ENCODE measurements around the gene SGPL1.
A peak's percentile ranks its signal among the peaks of the same experiment; 100 is the strongest.

Gene SGPL1

DNA sequence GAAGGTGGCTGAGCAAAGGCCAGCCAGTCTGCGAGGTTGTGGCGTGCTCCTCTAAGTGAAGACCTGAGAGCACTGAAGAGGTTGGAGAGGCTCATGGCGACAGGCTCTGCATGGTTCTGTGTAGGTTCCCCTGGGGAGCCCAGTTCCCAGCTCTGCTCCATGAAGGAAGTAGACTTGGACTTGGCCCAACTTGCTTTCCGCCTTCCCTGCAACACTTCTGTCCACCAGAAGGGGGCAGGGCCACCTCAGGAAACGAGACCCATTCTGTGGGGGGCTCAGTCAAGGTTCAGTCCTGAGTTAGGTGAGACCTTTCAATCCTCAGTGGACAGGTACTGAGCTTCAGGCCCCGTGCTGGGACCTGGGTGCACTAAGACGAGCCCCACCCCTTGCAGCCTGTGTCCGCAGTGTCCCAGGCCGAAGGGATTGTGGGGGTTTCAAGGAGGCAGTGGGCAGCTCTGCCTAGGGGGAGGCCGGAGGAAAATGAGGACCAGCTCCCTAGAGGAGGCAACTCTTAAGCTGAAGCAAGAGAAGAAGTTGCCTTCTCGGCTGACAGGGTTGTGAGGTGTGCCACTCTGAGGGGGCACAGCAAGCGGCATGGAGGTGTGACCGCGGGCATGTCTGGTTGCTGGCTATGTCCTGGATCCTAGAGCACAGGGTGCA is 87.6 kb downstream of the SGPL1 start:
- Mint-ChIP-seq H3K4me3 (no peak overlapping the region), H3K9me3 (no peaks in the 10 kb centered on the region), H3K36me3 (ENCODE audit: low read depth) (no peaks in the 10 kb centered on the region), H3K27ac (no peak overlapping the region), H3K4me1 (no peaks in the 10 kb centered on the region), H3K27me3 (no peaks in the 10 kb centered on the region)
- peak; percentile 43 for DNase-seq
- no peak for ATAC-seq

DNA sequence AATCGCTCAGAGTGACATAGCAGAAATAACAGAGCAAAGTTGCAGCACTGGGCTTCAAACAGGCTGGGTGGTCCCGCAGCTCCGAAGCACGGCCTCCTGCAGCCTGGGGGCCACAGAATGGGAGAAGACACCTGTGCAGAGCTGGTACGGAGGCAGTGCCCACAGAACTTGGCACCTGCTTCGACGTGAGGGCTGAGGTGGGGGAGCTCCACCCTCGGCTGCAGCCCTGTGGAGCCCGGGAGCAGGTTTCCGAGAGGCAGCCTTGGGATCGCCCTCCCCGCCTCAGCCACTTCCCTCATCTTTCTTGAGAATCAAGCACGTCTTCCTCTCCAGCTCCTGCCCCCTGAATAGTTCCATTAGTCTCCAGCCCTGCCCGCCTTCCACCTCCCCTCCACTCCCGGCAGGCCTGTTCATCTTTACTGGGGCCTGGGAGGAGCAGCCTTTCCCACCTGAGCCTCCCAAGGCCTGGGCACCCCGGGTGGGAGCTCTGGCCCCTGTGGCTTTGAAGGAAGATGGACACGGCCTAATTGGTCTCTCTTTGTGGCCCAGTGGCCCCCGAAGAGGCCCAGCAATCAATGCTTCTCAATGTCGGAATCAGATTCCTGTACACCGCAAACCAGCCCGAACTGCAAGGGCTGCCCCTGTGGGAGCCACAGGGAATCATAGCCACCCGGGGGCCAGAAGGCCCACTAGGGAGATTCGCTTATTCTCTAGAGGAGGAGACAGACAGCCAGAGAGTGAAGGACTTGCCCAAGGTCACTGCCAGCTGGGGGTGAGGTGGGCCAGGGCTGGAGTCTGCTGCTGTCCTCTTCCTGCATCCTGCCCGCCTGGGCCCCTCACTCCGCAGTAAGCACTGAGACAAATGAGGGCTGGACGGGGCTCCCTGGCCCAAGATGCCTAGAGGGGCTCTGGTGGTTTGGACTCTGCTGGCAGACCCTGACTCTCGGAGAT is 89.6 kb downstream of the SGPL1 start:
- Mint-ChIP-seq H3K9me3 (no peaks in the 10 kb centered on the region), H3K27ac (no peak overlapping the region), H3K36me3 (ENCODE audit: low read depth) (no peaks in the 10 kb centered on the region), H3K4me1 (no peaks in the 10 kb centered on the region), H3K4me3 (no peak overlapping the region), H3K27me3 (no peaks in the 10 kb centered on the region)
- ATAC-seq (no peak), DNase-seq (no peak)

DNA sequence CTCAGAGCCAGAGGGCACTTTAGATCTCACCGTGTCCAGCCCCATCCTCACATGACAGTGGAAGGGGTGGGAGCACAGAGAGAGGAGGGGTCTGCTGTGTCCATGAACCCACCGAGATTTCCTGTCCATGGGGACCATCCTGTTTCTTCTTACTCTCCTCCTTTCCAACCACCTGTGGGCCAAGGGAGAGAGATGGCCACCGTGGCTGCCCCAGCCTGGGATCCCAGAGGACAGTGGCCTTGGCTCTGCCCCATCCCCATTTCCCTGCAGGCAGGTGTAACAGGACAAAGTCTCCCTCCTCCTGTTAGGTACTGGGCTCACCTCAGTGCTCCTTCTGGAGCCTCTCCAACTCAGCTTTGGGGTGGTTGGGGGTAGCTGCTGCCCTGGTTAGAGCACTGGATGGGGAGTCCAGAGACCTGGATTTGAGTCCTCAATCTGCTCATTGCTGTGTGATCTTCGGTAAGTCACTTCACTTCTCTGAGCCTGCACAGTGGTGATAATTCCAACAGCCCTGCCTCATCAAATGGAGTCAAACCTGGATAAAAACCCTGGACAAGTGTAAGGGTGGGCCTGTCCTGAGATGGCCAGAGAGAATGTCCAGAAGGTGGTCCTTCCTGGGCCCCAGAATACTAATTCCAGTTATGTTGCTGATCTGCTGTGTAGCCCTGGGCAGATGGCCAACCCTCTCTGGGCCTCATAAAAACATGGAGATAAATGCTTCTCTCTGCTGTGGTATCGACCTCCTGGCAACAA is 90.5 kb downstream of the SGPL1 start:
- Mint-ChIP-seq H3K4me1 (no peaks in the 10 kb centered on the region), H3K4me3 (no peak overlapping the region), H3K27ac (no peak overlapping the region), H3K36me3 (ENCODE audit: low read depth) (no peaks in the 10 kb centered on the region), H3K27me3 (no peaks in the 10 kb centered on the region), H3K9me3 (no peaks in the 10 kb centered on the region)
- DNase-seq (no peak), ATAC-seq (no peak)

DNA sequence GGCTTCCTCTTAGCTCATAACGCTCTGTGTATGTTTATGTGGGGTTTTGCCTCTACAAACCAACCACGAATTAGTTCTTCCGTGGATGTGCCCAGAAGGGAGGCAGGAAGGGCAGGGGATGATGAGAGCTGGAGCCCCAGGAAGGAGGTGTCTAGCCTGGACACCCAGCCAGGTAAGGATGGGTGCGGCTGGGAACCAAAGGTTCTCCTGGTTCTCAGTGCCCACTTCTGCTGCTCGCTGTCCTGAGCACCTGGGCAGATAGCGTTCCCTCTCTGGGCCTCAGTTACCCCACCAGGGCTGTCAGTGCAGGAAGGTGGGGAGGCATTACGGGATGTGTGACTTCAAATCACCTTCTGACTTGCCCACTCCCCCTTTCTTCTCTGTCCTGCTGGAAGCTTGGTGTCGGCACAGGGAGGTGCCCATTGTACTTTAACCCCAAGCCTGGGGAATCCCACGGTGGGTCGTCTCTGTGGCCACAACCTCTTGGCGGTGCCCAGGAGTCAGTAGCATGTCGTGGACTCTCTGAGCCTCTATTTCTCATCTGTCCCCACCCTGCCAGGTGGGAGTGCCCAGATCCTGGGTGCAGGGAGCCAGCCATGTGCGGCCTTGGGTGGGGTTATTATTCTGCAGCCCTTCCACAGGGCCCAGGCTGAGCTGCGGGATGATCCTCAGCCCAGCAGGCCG is 91.3 kb downstream of the SGPL1 start:
- Mint-ChIP-seq H3K9me3 (no peaks in the 10 kb centered on the region), H3K4me3 (no peak overlapping the region), H3K4me1 (no peaks in the 10 kb centered on the region), H3K36me3 (ENCODE audit: low read depth) (no peaks in the 10 kb centered on the region), H3K27me3 (no peaks in the 10 kb centered on the region), H3K27ac (no peak overlapping the region)
- ATAC-seq (no peak), DNase-seq (no peak)

DNA sequence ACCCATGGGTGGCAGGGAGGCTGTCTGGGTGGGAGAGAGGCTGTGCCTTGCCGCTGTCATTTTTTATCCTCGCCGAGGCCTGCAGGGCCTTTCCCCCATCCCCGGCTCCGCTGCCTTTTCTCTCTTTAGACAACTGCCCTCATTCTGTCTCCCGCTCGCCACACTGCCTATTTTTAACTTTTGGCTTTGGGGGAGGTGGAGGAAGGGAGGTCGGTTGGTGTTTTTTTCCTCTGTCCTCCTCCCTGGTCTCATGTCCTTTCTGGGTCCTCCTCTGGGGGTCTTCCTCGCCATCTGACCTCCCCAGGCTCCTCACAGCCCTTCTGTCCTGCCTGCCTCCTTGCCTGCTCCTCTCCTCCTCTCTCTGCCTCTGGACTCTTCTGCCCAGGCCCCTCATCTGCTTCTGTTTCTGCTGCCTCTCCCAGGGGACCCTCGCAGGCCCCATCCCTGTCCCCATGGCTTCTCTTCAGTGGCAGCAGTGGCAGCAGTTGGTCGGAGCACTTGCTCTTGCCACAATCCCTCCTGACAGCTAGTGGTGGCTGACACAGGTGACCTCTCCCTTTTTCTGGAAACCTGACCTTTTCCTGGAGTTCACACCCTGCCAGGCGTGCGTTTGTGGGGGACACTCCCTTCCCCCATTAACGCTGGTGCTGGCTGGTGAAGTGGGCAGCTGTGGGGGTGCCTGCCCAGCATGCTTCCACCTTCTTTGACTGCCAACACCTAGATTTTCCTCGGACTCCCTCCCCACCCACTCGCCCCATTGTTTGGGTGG is 92.1 kb downstream of the SGPL1 start:
- Mint-ChIP-seq H3K4me1 (no peaks in the 10 kb centered on the region), H3K4me3 (no peak overlapping the region), H3K27me3 (no peaks in the 10 kb centered on the region), H3K9me3 (no peaks in the 10 kb centered on the region), H3K27ac (no peak overlapping the region), H3K36me3 (ENCODE audit: low read depth) (no peaks in the 10 kb centered on the region)
- DNase-seq (no peak), ATAC-seq (no peak)

DNA sequence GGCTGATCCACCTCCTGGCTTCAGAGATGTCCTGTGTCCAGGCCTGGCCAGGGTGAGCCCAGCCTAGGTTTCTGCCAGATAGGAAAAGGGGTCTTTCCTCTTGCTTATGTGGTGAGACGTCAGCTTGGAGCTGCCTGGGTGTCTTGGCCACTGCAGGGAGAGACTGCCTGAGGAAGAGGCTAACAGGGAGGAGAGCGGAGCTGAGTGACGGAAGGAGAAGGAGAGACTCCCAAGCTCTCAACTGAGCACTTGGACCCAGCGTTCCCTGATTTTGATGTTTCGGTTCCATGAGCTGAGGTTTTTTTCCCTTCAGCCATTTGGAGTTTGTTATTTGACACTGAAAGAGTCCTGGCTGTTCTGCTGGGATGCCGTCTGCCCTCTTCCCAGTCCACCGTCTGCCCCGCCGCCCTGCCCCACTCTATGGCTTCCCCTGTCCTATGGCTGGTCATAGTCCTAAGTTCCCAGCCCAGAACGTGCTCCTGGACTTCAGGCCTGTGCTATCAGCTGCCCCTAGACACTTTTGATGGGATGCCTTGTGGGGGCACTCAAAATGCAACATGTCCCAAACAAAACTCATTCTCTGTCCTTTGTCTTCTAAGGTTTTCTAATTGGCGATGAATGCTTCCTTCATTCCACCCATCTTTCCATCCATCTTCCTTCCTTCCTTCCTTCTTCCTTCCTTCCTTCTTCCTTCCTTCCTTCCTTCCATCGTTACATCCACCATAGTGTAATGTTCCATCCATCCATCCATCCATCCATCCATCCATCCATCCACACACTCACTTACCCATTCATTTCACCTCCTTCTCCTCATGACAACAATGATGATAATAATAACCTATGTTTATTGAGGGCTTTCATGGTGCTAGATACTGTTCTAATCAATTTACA is 92.9 kb downstream of the SGPL1 start:
- no peaks in the 10 kb centered on the region for H3K4me1 Mint-ChIP-seq
- H3K4me3 Mint-ChIP-seq, result no peak overlapping the region
- ATAC-seq (no peak), DNase-seq (no peak)
- no peaks in the 10 kb centered on the region for H3K27me3 Mint-ChIP-seq
- H3K36me3 Mint-ChIP-seq (ENCODE audit: low read depth), result no peaks in the 10 kb centered on the region
- H3K9me3 Mint-ChIP-seq, result no peaks in the 10 kb centered on the region
- no peak overlapping the region for H3K27ac Mint-ChIP-seq

DNA sequence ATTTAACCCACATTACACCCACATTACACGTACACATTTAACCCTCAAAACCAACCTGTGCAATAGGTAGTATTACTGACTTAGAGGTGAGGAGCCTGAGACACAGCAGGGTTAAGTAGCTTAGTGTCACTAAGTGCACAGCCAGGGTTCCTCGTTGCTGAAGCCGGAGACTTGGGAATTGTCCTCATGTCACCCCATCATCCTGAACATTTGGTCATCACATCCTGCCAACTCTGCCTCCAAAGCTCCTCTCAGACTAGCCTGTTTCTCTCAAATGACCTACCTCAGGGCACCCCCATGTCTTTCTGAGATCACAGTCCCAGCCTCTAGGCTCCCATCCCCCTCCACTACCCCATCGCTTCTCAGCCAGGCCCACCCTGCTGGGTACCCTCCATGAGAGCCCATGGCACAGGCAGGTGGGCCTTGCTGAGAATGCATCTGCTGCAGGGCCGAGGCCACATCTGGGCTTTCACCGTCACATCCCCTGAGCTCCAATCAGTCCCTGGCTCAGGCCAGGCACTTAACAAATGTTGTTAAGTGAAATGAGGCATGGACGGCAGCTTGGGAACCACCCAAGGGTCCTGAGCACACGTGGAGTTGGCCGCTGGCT is 93.7 kb downstream of the SGPL1 start:
- Mint-ChIP-seq H3K27ac (no peak overlapping the region), H3K9me3 (no peaks in the 10 kb centered on the region), H3K4me3 (no peak overlapping the region), H3K27me3 (no peaks in the 10 kb centered on the region), H3K36me3 (ENCODE audit: low read depth) (no peaks in the 10 kb centered on the region), H3K4me1 (no peaks in the 10 kb centered on the region)
- DNase-seq (no peak), ATAC-seq (no peak)

DNA sequence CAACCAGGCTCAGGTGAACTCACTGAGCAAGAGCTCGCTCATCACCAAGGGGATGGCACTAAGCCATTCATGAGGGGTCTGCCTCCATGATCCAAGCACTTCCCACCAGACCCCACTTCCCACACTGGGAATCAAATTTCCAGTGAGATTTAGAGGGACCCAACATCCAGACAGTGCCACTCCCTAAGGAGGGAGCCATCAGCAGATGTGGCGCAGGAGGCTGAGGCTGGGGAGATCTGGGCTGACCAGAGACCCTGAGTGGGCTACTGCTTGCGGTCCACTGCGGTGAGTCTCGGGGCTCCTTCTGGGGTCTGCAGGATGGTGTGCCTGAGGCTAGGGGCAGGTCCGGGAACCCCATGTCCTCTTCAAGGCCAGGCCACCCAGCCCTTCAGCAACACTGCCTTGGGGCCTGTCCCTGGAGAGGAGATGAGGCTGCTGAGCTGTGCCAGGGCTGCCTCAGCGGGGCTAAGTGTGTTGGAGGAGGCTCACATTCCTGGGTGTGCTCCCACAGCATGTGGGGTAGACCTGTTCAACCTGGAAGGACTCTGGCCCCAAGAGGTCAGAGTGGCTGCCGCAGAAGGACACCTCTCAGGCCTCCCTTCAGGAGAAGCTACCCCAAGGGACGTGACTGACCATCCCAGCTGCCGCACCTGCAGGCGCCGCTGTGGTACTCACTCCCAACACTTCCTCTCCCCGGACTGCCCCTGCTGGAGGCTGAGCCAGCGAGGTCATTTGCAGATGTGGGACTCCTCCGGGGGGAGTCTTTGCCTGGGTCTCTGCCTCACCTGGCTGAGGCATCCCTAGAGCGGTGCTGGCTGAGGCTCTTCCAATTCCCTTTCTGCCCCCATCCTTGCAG is 95.0 kb downstream of the SGPL1 start:
- no peaks in the 10 kb centered on the region for H3K27me3 Mint-ChIP-seq
- ATAC-seq, result no peak

DNA sequence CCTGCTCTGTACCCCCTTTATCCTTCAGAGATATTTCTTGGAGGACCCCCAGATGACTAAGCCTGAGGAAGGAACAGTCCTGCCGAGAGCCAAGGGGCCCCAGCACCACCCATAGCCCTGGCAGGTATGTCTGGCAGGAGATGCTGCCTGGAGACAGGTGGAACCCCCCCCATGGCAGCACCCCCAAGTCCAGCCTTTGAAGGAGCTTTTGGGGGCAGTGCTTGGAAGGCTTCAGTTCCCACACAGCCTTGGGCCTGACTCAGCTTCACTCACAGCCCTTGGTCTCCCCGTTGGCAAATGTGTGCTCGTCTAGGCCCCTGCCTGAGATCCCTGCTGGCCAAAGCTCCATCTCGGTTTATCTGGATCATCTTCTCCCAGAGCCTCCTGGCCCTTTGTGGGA is 95.6 kb downstream of the SGPL1 start:
- Mint-ChIP-seq H3K27ac (no peak overlapping the region), H3K4me1 (no peaks in the 10 kb centered on the region), H3K36me3 (ENCODE audit: low read depth) (no peaks in the 10 kb centered on the region), H3K9me3 (no peaks in the 10 kb centered on the region), H3K27me3 (no peaks in the 10 kb centered on the region), H3K4me3 (no peak overlapping the region)
- ATAC-seq (no peak), DNase-seq (no peak)

More for the DNA sequence above, 95.0 kb downstream of the SGPL1 start:
- DNase-seq, result no peak
- Mint-ChIP-seq H3K4me3 (no peak overlapping the region), H3K4me1 (no peaks in the 10 kb centered on the region), H3K27ac (no peak overlapping the region), H3K9me3 (no peaks in the 10 kb centered on the region), H3K36me3 (ENCODE audit: low read depth) (no peaks in the 10 kb centered on the region)

DNA sequence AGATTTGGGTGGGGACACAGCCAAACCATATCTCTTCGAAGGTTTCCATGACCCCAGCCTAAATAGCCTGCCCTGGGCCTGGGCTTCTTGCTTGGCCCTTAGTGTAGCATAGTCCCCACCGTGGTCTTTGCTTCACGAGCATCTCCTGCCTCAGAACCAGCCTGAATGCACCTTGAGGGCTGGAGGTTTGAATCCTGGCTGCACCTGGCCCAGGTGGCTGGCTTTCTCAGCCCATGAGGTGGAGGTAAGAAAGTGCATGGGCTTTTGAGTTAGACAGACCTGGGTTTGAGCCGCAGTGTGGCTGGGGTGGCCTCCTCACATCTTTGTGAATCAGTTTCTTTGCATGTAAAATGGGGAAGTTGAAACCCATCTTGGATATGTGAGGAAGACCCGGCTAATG is 96.8 kb downstream of the SGPL1 start:
- Mint-ChIP-seq H3K27ac (no peak overlapping the region), H3K9me3 (no peaks in the 10 kb centered on the region), H3K4me3 (no peak overlapping the region), H3K4me1 (no peaks in the 10 kb centered on the region), H3K36me3 (ENCODE audit: low read depth) (no peaks in the 10 kb centered on the region), H3K27me3 (no peaks in the 10 kb centered on the region)
- ATAC-seq, result no peak
- no peak for DNase-seq

DNA sequence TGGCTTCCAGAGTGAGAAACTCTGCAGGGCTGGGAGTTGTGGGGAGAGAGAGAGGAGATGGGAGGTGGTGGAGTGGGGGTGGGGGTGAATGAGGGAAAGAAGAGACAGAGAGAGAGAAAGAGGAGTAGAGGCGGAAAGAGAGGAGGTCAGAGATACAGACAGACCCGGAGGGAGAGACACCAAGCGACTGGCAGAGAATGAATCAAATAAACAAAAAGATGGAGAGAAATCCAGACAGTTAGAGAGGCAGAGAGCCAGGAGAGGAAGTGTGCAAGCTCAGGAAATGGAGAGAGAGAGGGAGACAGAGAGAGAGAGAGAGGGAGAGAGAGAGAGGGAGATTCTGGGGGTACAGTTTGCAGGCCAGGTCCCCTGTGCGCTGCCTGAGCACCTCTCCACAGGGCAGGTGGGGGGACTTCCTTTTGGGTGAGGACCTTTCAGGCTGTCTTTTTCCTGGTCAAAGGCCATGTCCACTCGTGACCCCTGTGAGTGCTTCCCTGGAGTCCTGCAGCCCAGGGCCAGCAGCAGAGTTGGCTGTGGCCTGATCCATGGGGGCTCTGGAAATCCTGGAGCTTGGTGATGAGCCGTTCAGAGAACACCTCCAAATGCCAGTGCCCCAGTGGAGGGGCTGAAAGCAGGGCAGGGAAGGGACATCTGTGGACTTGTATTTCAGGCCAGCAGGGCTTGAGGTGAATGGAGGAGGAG is 97.6 kb downstream of the SGPL1 start:
- Mint-ChIP-seq H3K27ac (no peak overlapping the region), H3K36me3 (ENCODE audit: low read depth) (no peaks in the 10 kb centered on the region), H3K9me3 (no peaks in the 10 kb centered on the region), H3K27me3 (no peaks in the 10 kb centered on the region), H3K4me1 (no peaks in the 10 kb centered on the region), H3K4me3 (no peak overlapping the region)
- ATAC-seq (no peak), DNase-seq (no peak)

DNA sequence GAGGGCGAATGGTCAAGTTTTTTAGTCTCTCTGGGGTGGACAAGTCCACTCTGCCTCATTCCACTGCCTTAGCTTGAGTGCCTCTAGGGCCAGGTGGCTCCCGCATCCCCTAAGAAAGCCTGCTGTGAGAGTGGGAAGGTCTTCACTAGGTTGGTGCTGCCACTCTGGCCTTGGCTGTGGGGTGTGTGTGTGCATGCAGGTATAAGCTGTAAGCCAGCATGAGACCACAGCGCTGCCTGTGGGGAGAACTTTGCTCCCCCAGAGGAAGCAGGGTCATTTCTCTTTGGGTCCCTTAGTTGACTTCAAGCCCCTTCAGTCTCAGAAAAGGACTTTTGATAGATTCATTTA is 98.1 kb downstream of the SGPL1 start:
- H3K27me3 Mint-ChIP-seq, result no peaks in the 10 kb centered on the region
- no peaks in the 10 kb centered on the region for H3K36me3 Mint-ChIP-seq (ENCODE audit: low read depth)
- no peak for ATAC-seq
- no peak for DNase-seq
- no peak overlapping the region for H3K27ac Mint-ChIP-seq
- H3K4me3 Mint-ChIP-seq, result no peak overlapping the region
- no peaks in the 10 kb centered on the region for H3K4me1 Mint-ChIP-seq
- no peaks in the 10 kb centered on the region for H3K9me3 Mint-ChIP-seq

Measured in activated naive CD8-positive, alpha-beta T cell treated with anti-CD3 and anti-CD28 coated beads, Interleukin-2, amount 50 U/mL, for 24 hours (primary cell).